Activated CD8-positive, alpha-beta memory T cell treated with anti-CD3 and anti-CD28 coated beads, Interleukin-2, amount 50 U/mL, for 1 hour (primary cell): ENCODE measurements around the gene TCF19.

Source experiments
- DNase-seq: peaks from one replicate; pipeline ENCODE4 v3.0.0-alpha.2; 2020; ENCODE audit errors: extremely low read depth

Gene TCF19

GRCh38 chr6:31205638-31206037 lies 47.2 kb downstream of the TCF19 start:
- DNase-seq = no peak

- no peak for DNase-seq
Observed at GRCh38 chr6:31208506-31208905, 50.1 kb downstream of the TCF19 start.

GRCh38 chr6:31209137-31209536 lies 50.7 kb downstream of the TCF19 start:
- DNase-seq = no peak

- DNase-seq = no peak
Observed at GRCh38 chr6:31210123-31210522, 51.7 kb downstream of the TCF19 start.

- DNase-seq = no peak
Observed at GRCh38 chr6:31210741-31211532, 52.5 kb downstream of the TCF19 start.
